ENCODE results near the gene TRIO. TPM values are rescaled to one million over a fixed set of nuclear protein-coding genes. Genes with fewer than 3 reads are reported as not detected.
A peak's percentile ranks its signal among the peaks of the same experiment; 100 is the strongest.

TRIO gene
- total RNA-seq, 3 donors from 2014 or later = 4.6 to 6.6 (median 5.7) TPM

- H3K27me3 Mint-ChIP-seq (ENCODE audit: low read depth) = peaks cover 9% of the 10 kb centered on the region
- H3K4me1 Mint-ChIP-seq (ENCODE audit: low read depth) = peaks cover 2% of the 10 kb centered on the region
- DNase-seq (no peak), ATAC-seq (no peak)
- no peak overlapping the region for H3K4me3 Mint-ChIP-seq
- no peaks in the 10 kb centered on the region for H3K9me3 Mint-ChIP-seq
- no peaks in the 10 kb centered on the region for H3K36me3 Mint-ChIP-seq (ENCODE audit: insufficient read depth)
Observed at GRCh38 chr5:14228219-14228618, 85.1 kb downstream of the TRIO start.

GRCh38 chr5:14229181-14229580, 86.0 kb downstream of the TRIO start:
- peak in 1 of 2 donors; percentile 27 for ATAC-seq
- Mint-ChIP-seq H3K36me3 (ENCODE audit: insufficient read depth) (no peaks in the 10 kb centered on the region), H3K4me1 (ENCODE audit: low read depth) (no peaks in the 10 kb centered on the region), H3K4me3 (no peak overlapping the region), H3K27me3 (ENCODE audit: low read depth) (peaks cover 5% of the 10 kb centered on the region), H3K9me3 (no peaks in the 10 kb centered on the region)
- DNase-seq = no peak

GRCh38 chr5:14229734-14230133, 86.6 kb downstream of the TRIO start:
- no peaks in the 10 kb centered on the region for H3K4me1 Mint-ChIP-seq (ENCODE audit: low read depth)
- ATAC-seq = no peak
- no peak for DNase-seq
- H3K27me3 Mint-ChIP-seq (ENCODE audit: low read depth) = peaks cover 5% of the 10 kb centered on the region
- H3K4me3 Mint-ChIP-seq = no peak overlapping the region
- H3K9me3 Mint-ChIP-seq = no peaks in the 10 kb centered on the region
- H3K36me3 Mint-ChIP-seq (ENCODE audit: insufficient read depth) = no peaks in the 10 kb centered on the region

GRCh38 chr5:14231156-14231555, 88.0 kb downstream of the TRIO start:
- H3K27me3 Mint-ChIP-seq (ENCODE audit: low read depth) = peaks cover 2% of the 10 kb centered on the region
- H3K4me1 Mint-ChIP-seq (ENCODE audit: low read depth) = no peaks in the 10 kb centered on the region
- no peaks in the 10 kb centered on the region for H3K36me3 Mint-ChIP-seq (ENCODE audit: insufficient read depth)
- no peak overlapping the region for H3K4me3 Mint-ChIP-seq
- ATAC-seq (no peak), DNase-seq (no peak)
- no peaks in the 10 kb centered on the region for H3K9me3 Mint-ChIP-seq

GRCh38 chr5:14231890-14232289, 88.7 kb downstream of the TRIO start:
- no peaks in the 10 kb centered on the region for H3K36me3 Mint-ChIP-seq (ENCODE audit: insufficient read depth)
- no peaks in the 10 kb centered on the region for H3K27me3 Mint-ChIP-seq (ENCODE audit: low read depth)
- H3K4me3 Mint-ChIP-seq = no peak overlapping the region
- H3K9me3 Mint-ChIP-seq = no peaks in the 10 kb centered on the region
- DNase-seq (no peak), ATAC-seq (no peak)
- H3K4me1 Mint-ChIP-seq (ENCODE audit: low read depth) = no peaks in the 10 kb centered on the region

- Mint-ChIP-seq H3K4me1 (ENCODE audit: low read depth) (no peaks in the 10 kb centered on the region), H3K27me3 (ENCODE audit: low read depth) (no peaks in the 10 kb centered on the region), H3K36me3 (ENCODE audit: insufficient read depth) (no peaks in the 10 kb centered on the region), H3K9me3 (no peaks in the 10 kb centered on the region), H3K4me3 (no peak overlapping the region)
- no peak for ATAC-seq
- DNase-seq = no peak
Observed at GRCh38 chr5:14234204-14234603, 91.1 kb downstream of the TRIO start.

- no peak overlapping the region for H3K4me3 Mint-ChIP-seq
- H3K36me3 Mint-ChIP-seq (ENCODE audit: insufficient read depth) = no peaks in the 10 kb centered on the region
- no peaks in the 10 kb centered on the region for H3K27me3 Mint-ChIP-seq (ENCODE audit: low read depth)
- no peak for ATAC-seq
- no peaks in the 10 kb centered on the region for H3K4me1 Mint-ChIP-seq (ENCODE audit: low read depth)
- H3K9me3 Mint-ChIP-seq = no peaks in the 10 kb centered on the region
- no peak for DNase-seq
Observed at GRCh38 chr5:14235872-14236271, 92.7 kb downstream of the TRIO start.

GRCh38 chr5:14236757-14237156, 93.6 kb downstream of the TRIO start:
- ATAC-seq (no peak), DNase-seq (no peak)
- H3K9me3 Mint-ChIP-seq = no peaks in the 10 kb centered on the region
- H3K36me3 Mint-ChIP-seq (ENCODE audit: insufficient read depth) = no peaks in the 10 kb centered on the region
- no peaks in the 10 kb centered on the region for H3K27me3 Mint-ChIP-seq (ENCODE audit: low read depth)
- no peak overlapping the region for H3K4me3 Mint-ChIP-seq
- no peaks in the 10 kb centered on the region for H3K4me1 Mint-ChIP-seq (ENCODE audit: low read depth)

GRCh38 chr5:14237317-14238086, 94.4 kb downstream of the TRIO start:
- ATAC-seq = no peak
- H3K36me3 Mint-ChIP-seq (ENCODE audit: insufficient read depth) = no peaks in the 10 kb centered on the region
- no peak for DNase-seq
- H3K4me1 Mint-ChIP-seq (ENCODE audit: low read depth) = no peaks in the 10 kb centered on the region
- no peaks in the 10 kb centered on the region for H3K27me3 Mint-ChIP-seq (ENCODE audit: low read depth)
- no peak overlapping the region for H3K4me3 Mint-ChIP-seq
- no peaks in the 10 kb centered on the region for H3K9me3 Mint-ChIP-seq

- H3K27me3 Mint-ChIP-seq (ENCODE audit: low read depth) = no peaks in the 10 kb centered on the region
- no peaks in the 10 kb centered on the region for H3K9me3 Mint-ChIP-seq
- H3K4me1 Mint-ChIP-seq (ENCODE audit: low read depth) = no peaks in the 10 kb centered on the region
- no peaks in the 10 kb centered on the region for H3K36me3 Mint-ChIP-seq (ENCODE audit: insufficient read depth)
- ATAC-seq (no peak), DNase-seq (no peak)
- no peak overlapping the region for H3K4me3 Mint-ChIP-seq
Observed at GRCh38 chr5:14238272-14238671, 95.1 kb downstream of the TRIO start.

- ATAC-seq = no peak
- Mint-ChIP-seq H3K27me3 (ENCODE audit: low read depth) (no peaks in the 10 kb centered on the region), H3K4me1 (ENCODE audit: low read depth) (no peaks in the 10 kb centered on the region), H3K9me3 (no peaks in the 10 kb centered on the region), H3K36me3 (ENCODE audit: insufficient read depth) (no peaks in the 10 kb centered on the region), H3K4me3 (no peak overlapping the region)
- DNase-seq = no peak
Observed at GRCh38 chr5:14239404-14239803, 96.3 kb downstream of the TRIO start.

- Mint-ChIP-seq H3K4me3 (no peak overlapping the region), H3K27me3 (ENCODE audit: low read depth) (no peaks in the 10 kb centered on the region), H3K4me1 (ENCODE audit: low read depth) (no peaks in the 10 kb centered on the region), H3K36me3 (ENCODE audit: insufficient read depth) (no peaks in the 10 kb centered on the region), H3K9me3 (no peaks in the 10 kb centered on the region)
- DNase-seq (no peak), ATAC-seq (no peak)
Observed at GRCh38 chr5:14239951-14240350, 96.8 kb downstream of the TRIO start.

- ATAC-seq = no peak
- no peaks in the 10 kb centered on the region for H3K9me3 Mint-ChIP-seq
- H3K27me3 Mint-ChIP-seq (ENCODE audit: low read depth) = no peaks in the 10 kb centered on the region
- H3K4me1 Mint-ChIP-seq (ENCODE audit: low read depth) = no peaks in the 10 kb centered on the region
- no peak for DNase-seq
- H3K36me3 Mint-ChIP-seq (ENCODE audit: insufficient read depth) = no peaks in the 10 kb centered on the region
- H3K4me3 Mint-ChIP-seq = no peak overlapping the region
Observed at GRCh38 chr5:14240359-14240758, 97.2 kb downstream of the TRIO start.

- ATAC-seq (no peak), DNase-seq (no peak)
- H3K9me3 Mint-ChIP-seq = no peaks in the 10 kb centered on the region
- no peaks in the 10 kb centered on the region for H3K36me3 Mint-ChIP-seq (ENCODE audit: insufficient read depth)
- peaks cover 2% of the 10 kb centered on the region for H3K27me3 Mint-ChIP-seq (ENCODE audit: low read depth)
- no peaks in the 10 kb centered on the region for H3K4me1 Mint-ChIP-seq (ENCODE audit: low read depth)
- H3K4me3 Mint-ChIP-seq = no peak overlapping the region
Observed at GRCh38 chr5:14241141-14241540, 98.0 kb downstream of the TRIO start.

- DNase-seq (no peak), ATAC-seq (no peak)
- H3K36me3 Mint-ChIP-seq (ENCODE audit: insufficient read depth) = no peaks in the 10 kb centered on the region
- H3K4me1 Mint-ChIP-seq (ENCODE audit: low read depth) = no peaks in the 10 kb centered on the region
- H3K4me3 Mint-ChIP-seq = no peak overlapping the region
- H3K9me3 Mint-ChIP-seq = no peaks in the 10 kb centered on the region
- H3K27me3 Mint-ChIP-seq (ENCODE audit: low read depth) = peaks cover 3% of the 10 kb centered on the region
Observed at GRCh38 chr5:14242447-14242846, 99.3 kb downstream of the TRIO start.

Measured in activated T-cell treated with anti-CD3 and anti-CD28 coated beads, Interleukin-2, amount 50 U/mL, for 4 hours (primary cell).